ENCODE data around the gene HSD17B14.

DNA sequence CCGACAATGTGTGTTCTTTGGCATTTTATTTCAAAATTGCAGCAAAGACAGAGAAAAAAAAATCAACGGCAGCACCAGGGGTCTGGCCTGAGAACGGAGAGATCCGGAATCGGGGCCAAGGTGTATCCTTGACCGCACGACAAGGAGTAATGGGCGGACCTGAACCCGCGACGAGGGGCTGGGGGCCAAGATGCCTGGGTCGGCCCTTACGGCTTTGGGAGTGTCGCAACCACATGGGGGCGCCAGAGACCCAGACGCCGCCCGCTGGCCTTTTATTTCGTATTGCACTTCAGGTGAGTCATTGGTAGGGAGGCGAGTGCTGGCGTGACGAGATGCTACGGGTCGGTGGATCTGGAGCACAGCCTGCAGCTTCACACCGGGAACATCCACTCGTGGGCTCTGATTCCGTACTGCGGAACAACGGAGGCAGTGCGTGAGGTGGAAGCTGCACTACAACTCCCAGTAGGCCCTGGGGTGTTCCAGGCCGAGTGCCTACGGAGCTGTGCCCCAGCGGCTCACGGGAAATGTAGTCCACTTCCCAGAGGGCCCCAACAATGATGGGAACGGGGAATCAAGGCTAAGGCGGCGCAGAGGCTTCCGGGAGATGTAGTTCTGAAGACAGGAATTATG is 41.1 kb downstream of the HSD17B14 start:
- TF ChIP-seq, protein P1, sequence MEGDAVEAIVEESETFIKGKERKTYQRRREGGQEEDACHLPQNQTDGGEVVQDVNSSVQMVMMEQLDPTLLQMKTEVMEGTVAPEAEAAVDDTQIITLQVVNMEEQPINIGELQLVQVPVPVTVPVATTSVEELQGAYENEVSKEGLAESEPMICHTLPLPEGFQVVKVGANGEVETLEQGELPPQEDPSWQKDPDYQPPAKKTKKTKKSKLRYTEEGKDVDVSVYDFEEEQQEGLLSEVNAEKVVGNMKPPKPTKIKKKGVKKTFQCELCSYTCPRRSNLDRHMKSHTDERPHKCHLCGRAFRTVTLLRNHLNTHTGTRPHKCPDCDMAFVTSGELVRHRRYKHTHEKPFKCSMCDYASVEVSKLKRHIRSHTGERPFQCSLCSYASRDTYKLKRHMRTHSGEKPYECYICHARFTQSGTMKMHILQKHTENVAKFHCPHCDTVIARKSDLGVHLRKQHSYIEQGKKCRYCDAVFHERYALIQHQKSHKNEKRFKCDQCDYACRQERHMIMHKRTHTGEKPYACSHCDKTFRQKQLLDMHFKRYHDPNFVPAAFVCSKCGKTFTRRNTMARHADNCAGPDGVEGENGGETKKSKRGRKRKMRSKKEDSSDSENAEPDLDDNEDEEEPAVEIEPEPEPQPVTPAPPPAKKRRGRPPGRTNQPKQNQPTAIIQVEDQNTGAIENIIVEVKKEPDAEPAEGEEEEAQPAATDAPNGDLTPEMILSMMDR (IDR thresholded peaks at IDR 0.05; ENCODE audit: low read depth, low read length), result peak; percentile 100
- TF ChIP-seq EZH2phosphoT487 (IDR thresholded peaks at IDR 0.05; ENCODE audit: low read depth), result no peak

Measured in OCI-LY3 (cell line).